Measurements from ENCODE around the gene NEK5.
"Not testable (repeated sequence)": the region's sequence is repeated elsewhere in the genome, so short reads cannot be mapped to it uniquely, and the experiment has no call there.

NEK5 gene

GRCh38 chr13:52136763-52137162, 7.9 kb upstream of the NEK5 start:
- DNase-seq (ENCODE audit: low spot score): no peak

GRCh38 chr13:52130641-52131040, 1.8 kb upstream of the NEK5 start:
- no peak for DNase-seq (ENCODE audit: low spot score)

GRCh38 chr13:52127783-52128702, 830 bp downstream of the NEK5 start:
- DNase-seq (ENCODE audit: low spot score): peak; percentile 68

- no peak for DNase-seq (ENCODE audit: low spot score)
Measured at GRCh38 chr13:52127378-52127777, 1.5 kb downstream of the NEK5 start.

- DNase-seq (ENCODE audit: low spot score): no peak
Measured at GRCh38 chr13:52125547-52125946, 3.3 kb downstream of the NEK5 start.

- DNase-seq (ENCODE audit: low spot score): no peak
Measured at GRCh38 chr13:52118595-52118994, 10.3 kb downstream of the NEK5 start.

- no peak for DNase-seq (ENCODE audit: low spot score)
Measured at GRCh38 chr13:52118095-52118494, 10.8 kb downstream of the NEK5 start.

- no peak for DNase-seq (ENCODE audit: low spot score)
Measured at GRCh38 chr13:52112591-52112990, 16.3 kb downstream of the NEK5 start.

GRCh38 chr13:52109116-52109670, 19.7 kb downstream of the NEK5 start:
- DNase-seq (ENCODE audit: low spot score): no peak

- no peak for DNase-seq (ENCODE audit: low spot score)
Measured at GRCh38 chr13:52105841-52106240, 23.0 kb downstream of the NEK5 start.

- DNase-seq (ENCODE audit: low spot score): no peak
Measured at GRCh38 chr13:52104624-52105023, 24.2 kb downstream of the NEK5 start.

- no peak for DNase-seq (ENCODE audit: low spot score)
Measured at GRCh38 chr13:52103386-52103785, 25.5 kb downstream of the NEK5 start.

GRCh38 chr13:52102423-52102822, 26.4 kb downstream of the NEK5 start:
- DNase-seq (ENCODE audit: low spot score): not testable (repeated sequence)

- no peak for DNase-seq (ENCODE audit: low spot score)
Measured at GRCh38 chr13:52097197-52097596, 31.7 kb downstream of the NEK5 start.

GRCh38 chr13:52096748-52097147, 32.1 kb downstream of the NEK5 start:
- no peak for DNase-seq (ENCODE audit: low spot score)

GRCh38 chr13:52096062-52096461, 32.8 kb downstream of the NEK5 start:
- DNase-seq (ENCODE audit: low spot score): no peak

- DNase-seq (ENCODE audit: low spot score): no peak
Measured at GRCh38 chr13:52092087-52092486, 36.8 kb downstream of the NEK5 start.

GRCh38 chr13:52091473-52091872, 37.4 kb downstream of the NEK5 start:
- DNase-seq (ENCODE audit: low spot score): no peak

GRCh38 chr13:52085421-52085820, 43.5 kb downstream of the NEK5 start:
- DNase-seq (ENCODE audit: low spot score): no peak

- DNase-seq (ENCODE audit: low spot score): not testable (repeated sequence)
Measured at GRCh38 chr13:52084981-52085380, 43.9 kb downstream of the NEK5 start.

GRCh38 chr13:52082601-52083000, 46.3 kb downstream of the NEK5 start:
- DNase-seq (ENCODE audit: low spot score): no peak

- not testable (repeated sequence) for DNase-seq (ENCODE audit: low spot score)
Measured at GRCh38 chr13:52079891-52080290, 49.0 kb downstream of the NEK5 start.

- no peak for DNase-seq (ENCODE audit: low spot score)
Measured at GRCh38 chr13:52070929-52071523, 57.8 kb downstream of the NEK5 start.
